ENCODE measurements around the gene GPR149.

DNA sequence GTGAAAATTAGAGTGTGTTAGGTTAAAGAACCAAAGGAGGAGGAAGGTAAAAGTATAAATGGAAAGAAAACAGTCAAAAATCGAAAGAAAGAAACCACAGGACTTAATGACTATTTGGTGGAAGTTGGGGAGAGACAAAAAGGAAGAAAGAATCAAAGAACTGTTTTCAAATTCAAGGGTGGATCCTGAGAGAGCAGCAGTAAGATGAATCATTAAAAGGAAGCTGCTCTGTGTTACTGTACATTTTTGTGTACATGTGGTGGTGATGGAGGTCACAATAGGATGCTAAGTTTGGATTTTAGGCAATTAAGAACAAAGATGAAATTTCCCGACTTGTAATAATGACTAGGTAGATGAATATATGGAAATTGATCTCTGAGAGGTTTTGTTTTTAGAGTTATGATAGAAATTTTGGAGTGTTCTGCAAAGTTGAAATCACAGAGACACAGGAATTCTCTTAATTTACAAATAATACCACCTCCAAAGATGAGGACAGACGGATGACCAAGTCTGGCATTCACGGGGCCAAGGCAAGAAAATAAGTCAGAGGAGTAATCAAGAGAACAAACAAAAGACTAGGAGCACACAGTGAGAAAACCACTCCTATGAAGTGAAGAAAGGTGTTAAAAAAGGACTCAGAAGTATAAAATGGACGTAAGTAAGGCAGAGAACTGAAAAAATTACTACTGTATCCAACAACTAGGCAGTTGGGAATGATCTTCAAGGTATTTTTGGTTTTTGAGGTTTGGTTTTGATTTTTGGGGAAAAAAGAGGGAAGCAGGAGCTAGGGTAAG lies 112.8 kb downstream of the GPR149 start:
- TF ChIP-seq, protein P1, sequence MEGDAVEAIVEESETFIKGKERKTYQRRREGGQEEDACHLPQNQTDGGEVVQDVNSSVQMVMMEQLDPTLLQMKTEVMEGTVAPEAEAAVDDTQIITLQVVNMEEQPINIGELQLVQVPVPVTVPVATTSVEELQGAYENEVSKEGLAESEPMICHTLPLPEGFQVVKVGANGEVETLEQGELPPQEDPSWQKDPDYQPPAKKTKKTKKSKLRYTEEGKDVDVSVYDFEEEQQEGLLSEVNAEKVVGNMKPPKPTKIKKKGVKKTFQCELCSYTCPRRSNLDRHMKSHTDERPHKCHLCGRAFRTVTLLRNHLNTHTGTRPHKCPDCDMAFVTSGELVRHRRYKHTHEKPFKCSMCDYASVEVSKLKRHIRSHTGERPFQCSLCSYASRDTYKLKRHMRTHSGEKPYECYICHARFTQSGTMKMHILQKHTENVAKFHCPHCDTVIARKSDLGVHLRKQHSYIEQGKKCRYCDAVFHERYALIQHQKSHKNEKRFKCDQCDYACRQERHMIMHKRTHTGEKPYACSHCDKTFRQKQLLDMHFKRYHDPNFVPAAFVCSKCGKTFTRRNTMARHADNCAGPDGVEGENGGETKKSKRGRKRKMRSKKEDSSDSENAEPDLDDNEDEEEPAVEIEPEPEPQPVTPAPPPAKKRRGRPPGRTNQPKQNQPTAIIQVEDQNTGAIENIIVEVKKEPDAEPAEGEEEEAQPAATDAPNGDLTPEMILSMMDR (IDR thresholded peaks at IDR 0.05), result no peak
- TF ChIP-seq POLR2AphosphoS5 (IDR thresholded peaks at IDR 0.05), result no peak
- no peak for TF ChIP-seq POLR2A (IDR thresholded peaks at IDR 0.05)
